Measurements from ENCODE around the gene STX16. TPM values are rescaled to one million over a fixed set of nuclear protein-coding genes. Genes with fewer than 3 reads are reported as not detected.

The STX16 gene
- total and polyA plus RNA-seq, 2 donors = 47.9 to 53.1 TPM

- no peaks in the 10 kb centered on the region for H3K36me3 ChIP-seq (ENCODE audit: insufficient read depth)
- WGBS = 63% methylated on average over 3 of the region's 3 CpGs
- DNase-seq (ENCODE audit: extremely low spot score) = no peak
- H3K27ac ChIP-seq (ENCODE audit: low read depth) = no peak overlapping the region
- H3K4me1 ChIP-seq (ENCODE audit: insufficient read depth) = no peaks in the 10 kb centered on the region
- H3K4me3 ChIP-seq (ENCODE audit: low read depth, low read length) = no peak overlapping the region
These were observed 8.8 kb downstream of the STX16 start for GRCh38 chr20:58659841-58660240.

GRCh38 chr20:58660855-58661597, 9.9 kb downstream of the STX16 start:
- Histone ChIP-seq H3K36me3 (ENCODE audit: insufficient read depth) (no peaks in the 10 kb centered on the region), H3K4me3 (ENCODE audit: low read depth, low read length) (no peak overlapping the region), H3K4me1 (ENCODE audit: insufficient read depth) (no peaks in the 10 kb centered on the region), H3K27ac (ENCODE audit: low read depth) (no peak overlapping the region)
- no peak for DNase-seq (ENCODE audit: extremely low spot score)
- WGBS = 70% methylated on average over 14 of the region's 14 CpGs

GRCh38 chr20:58661598-58662473, 10.8 kb downstream of the STX16 start:
- Histone ChIP-seq H3K4me1 (ENCODE audit: insufficient read depth) (no peaks in the 10 kb centered on the region), H3K36me3 (ENCODE audit: insufficient read depth) (no peaks in the 10 kb centered on the region), H3K4me3 (ENCODE audit: low read depth, low read length) (no peak overlapping the region), H3K27ac (ENCODE audit: low read depth) (no peak overlapping the region)
- WGBS = 81% methylated on average over 12 of the region's 12 CpGs
- DNase-seq (ENCODE audit: extremely low spot score) = no peak

DNA sequence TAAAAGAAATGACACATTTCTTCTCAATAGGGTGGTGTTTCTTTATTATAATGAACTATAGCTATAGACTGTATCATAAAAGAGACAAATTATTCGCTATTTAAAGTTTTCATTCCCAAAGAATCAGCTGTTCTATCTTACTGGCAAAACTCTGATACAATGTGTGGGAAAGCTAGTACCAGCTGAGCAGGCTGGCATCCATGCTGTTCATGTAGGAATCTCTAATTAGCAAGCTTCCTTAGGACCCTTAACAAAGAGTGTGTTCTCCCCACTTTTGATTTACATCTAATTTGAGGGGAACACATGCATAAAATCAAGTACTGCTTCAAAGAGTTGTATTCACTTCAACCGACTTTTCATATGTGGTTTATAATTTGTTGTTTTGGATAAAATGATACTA, 13.2 kb downstream of the STX16 start:
- DNase-seq (ENCODE audit: extremely low spot score) = no peak
- Histone ChIP-seq H3K36me3 (ENCODE audit: insufficient read depth) (peaks cover 3% of the 10 kb centered on the region), H3K27ac (ENCODE audit: low read depth) (no peak overlapping the region), H3K4me1 (ENCODE audit: insufficient read depth) (no peaks in the 10 kb centered on the region), H3K4me3 (ENCODE audit: low read depth, low read length) (no peak overlapping the region)
- 86% methylated on average over 2 of the region's 2 CpGs for WGBS

GRCh38 chr20:58664883-58665282, 13.8 kb downstream of the STX16 start:
- no peak for DNase-seq (ENCODE audit: extremely low spot score)
- H3K4me3 ChIP-seq (ENCODE audit: low read depth, low read length) = no peak overlapping the region
- peaks cover 3% of the 10 kb centered on the region for H3K36me3 ChIP-seq (ENCODE audit: insufficient read depth)
- 91% methylated on average over 5 of the region's 5 CpGs for WGBS
- no peaks in the 10 kb centered on the region for H3K4me1 ChIP-seq (ENCODE audit: insufficient read depth)
- H3K27ac ChIP-seq (ENCODE audit: low read depth) = no peak overlapping the region

GRCh38 chr20:58665606-58666005, 14.5 kb downstream of the STX16 start:
- H3K4me1 ChIP-seq (ENCODE audit: insufficient read depth) = no peaks in the 10 kb centered on the region
- H3K4me3 ChIP-seq (ENCODE audit: low read depth, low read length) = no peak overlapping the region
- peaks cover 3% of the 10 kb centered on the region for H3K36me3 ChIP-seq (ENCODE audit: insufficient read depth)
- 78% methylated on average over 11 of the region's 11 CpGs for WGBS
- DNase-seq (ENCODE audit: extremely low spot score) = no peak
- no peak overlapping the region for H3K27ac ChIP-seq (ENCODE audit: low read depth)

GRCh38 chr20:58666702-58667101, 15.6 kb downstream of the STX16 start:
- H3K27ac ChIP-seq (ENCODE audit: low read depth) = no peak overlapping the region
- 93% methylated on average over 7 of the region's 7 CpGs for WGBS
- peaks cover 3% of the 10 kb centered on the region for H3K36me3 ChIP-seq (ENCODE audit: insufficient read depth)
- no peak overlapping the region for H3K4me3 ChIP-seq (ENCODE audit: low read depth, low read length)
- no peak for DNase-seq (ENCODE audit: extremely low spot score)
- H3K4me1 ChIP-seq (ENCODE audit: insufficient read depth) = no peaks in the 10 kb centered on the region

GRCh38 chr20:58667975-58668374, 16.9 kb downstream of the STX16 start:
- H3K27ac ChIP-seq (ENCODE audit: low read depth) = no peak overlapping the region
- H3K4me3 ChIP-seq (ENCODE audit: low read depth, low read length) = no peak overlapping the region
- no peak for DNase-seq (ENCODE audit: extremely low spot score)
- peaks cover 5% of the 10 kb centered on the region for H3K36me3 ChIP-seq (ENCODE audit: insufficient read depth)
- 82% methylated on average over 5 of the region's 5 CpGs for WGBS
- H3K4me1 ChIP-seq (ENCODE audit: insufficient read depth) = no peaks in the 10 kb centered on the region

DNA sequence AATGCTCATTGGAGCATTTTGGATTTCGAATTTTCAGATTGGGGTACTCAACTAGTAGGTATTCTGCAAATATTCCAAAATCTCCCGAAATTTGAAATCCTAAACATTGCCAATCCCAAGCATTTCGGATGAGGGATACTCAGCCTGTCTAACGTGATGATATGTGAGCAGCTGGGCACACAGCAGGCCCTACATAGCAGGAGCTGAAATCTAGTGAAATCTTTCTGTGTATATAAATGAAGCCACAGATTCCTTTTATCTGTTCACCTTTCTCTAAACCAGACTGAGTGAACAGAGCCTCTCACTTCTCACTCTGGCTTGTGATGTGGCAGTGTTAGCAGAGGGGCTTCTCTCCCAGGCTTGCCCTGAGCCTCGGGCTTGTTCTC, 17.8 kb downstream of the STX16 start:
- 80% methylated on average over 5 of the region's 5 CpGs for WGBS
- Histone ChIP-seq H3K4me3 (ENCODE audit: low read depth, low read length) (no peak overlapping the region), H3K36me3 (ENCODE audit: insufficient read depth) (peaks cover 5% of the 10 kb centered on the region), H3K4me1 (ENCODE audit: insufficient read depth) (no peaks in the 10 kb centered on the region), H3K27ac (ENCODE audit: low read depth) (no peak overlapping the region)
- DNase-seq (ENCODE audit: extremely low spot score) = no peak

DNA sequence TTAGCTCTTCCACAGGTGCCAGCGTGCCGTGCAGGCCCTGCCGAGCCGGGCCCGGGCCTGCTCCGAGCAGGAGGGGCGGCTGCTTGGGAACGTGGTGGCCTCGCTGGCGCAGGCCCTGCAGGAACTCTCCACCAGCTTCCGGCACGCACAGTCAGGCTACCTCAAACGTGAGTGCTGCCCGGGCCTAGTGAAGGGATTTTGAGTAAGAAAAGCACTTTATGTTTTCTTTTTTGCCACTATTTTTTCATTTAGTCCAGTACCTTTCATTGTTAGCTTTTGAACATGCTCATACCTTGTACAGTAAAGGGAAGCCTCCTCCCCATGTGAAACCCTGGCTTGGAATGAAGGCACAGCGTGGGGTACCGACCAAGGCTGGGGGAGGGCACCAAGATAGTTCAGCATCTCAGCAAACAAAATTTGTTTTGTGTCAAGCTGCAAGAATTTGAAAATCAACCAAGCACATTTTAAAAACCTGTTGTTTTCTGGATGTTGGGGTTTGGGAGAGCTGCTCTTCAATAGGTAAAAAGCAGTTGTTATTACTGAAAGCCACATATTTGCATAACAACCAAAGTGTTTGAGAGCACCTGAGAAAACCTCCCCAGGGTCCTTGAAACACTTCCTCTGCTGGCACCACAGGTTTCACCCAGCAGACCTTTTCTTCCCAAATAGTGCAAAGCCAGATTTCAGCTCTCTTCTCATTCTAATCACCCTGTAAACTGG, 18.4 kb downstream of the STX16 start:
- no peak for DNase-seq (ENCODE audit: extremely low spot score)
- no peak overlapping the region for H3K4me3 ChIP-seq (ENCODE audit: low read depth, low read length)
- peaks cover 5% of the 10 kb centered on the region for H3K36me3 ChIP-seq (ENCODE audit: insufficient read depth)
- no peaks in the 10 kb centered on the region for H3K4me1 ChIP-seq (ENCODE audit: insufficient read depth)
- no peak overlapping the region for H3K27ac ChIP-seq (ENCODE audit: low read depth)
- 62% methylated on average over 16 of the region's 16 CpGs for WGBS

GRCh38 chr20:58670102-58670501, 19.0 kb downstream of the STX16 start:
- WGBS = 81% methylated on average over 1 of the region's 1 CpG
- Histone ChIP-seq H3K36me3 (ENCODE audit: insufficient read depth) (peaks cover 5% of the 10 kb centered on the region), H3K4me3 (ENCODE audit: low read depth, low read length) (no peak overlapping the region), H3K4me1 (ENCODE audit: insufficient read depth) (no peaks in the 10 kb centered on the region), H3K27ac (ENCODE audit: low read depth) (no peak overlapping the region)
- no peak for DNase-seq (ENCODE audit: extremely low spot score)

DNA sequence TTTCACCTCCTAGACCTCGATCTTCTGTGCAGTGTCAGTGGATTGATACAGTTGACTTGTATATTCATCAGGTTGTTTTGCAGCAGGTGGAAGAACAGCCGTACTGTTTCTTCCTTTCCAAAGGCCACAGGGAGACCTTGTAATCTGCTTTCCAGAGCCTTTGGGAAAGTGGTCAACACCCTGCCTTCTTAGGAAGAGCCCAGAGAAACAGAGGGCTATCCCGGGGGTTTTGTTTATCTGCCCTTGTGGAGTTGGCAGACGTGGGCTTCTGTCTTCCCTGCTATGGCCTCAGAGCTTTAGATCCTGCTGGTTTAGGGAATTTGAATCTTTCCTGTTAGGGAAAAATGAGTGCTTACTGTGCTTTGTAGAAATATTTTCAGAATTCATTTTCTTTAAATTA, 19.6 kb downstream of the STX16 start:
- 45% methylated on average over 4 of the region's 4 CpGs for WGBS
- no peak overlapping the region for H3K27ac ChIP-seq (ENCODE audit: low read depth)
- H3K36me3 ChIP-seq (ENCODE audit: insufficient read depth) = peaks cover 6% of the 10 kb centered on the region
- DNase-seq (ENCODE audit: extremely low spot score) = no peak
- no peak overlapping the region for H3K4me3 ChIP-seq (ENCODE audit: low read depth, low read length)
- no peaks in the 10 kb centered on the region for H3K4me1 ChIP-seq (ENCODE audit: insufficient read depth)

DNA sequence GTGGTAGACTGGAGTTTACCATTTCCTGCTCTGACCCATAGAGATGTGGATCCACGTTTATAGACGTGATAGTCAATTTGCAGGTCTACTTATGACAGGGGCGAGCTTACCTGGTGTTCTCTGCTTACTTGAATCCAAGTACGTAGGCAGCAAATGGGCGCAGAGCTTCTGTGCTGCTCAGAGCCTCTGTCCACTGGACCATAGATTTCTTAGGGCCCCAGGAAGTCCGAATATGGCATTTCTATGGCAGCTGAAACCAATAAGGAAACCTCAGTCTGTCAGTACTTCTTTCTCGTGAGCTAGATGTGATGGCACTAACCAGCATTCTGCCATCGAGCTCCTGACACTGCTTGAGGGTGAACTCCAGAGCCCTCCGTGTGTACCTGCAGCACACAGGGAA, 22.0 kb downstream of the STX16 start:
- no peak for DNase-seq (ENCODE audit: extremely low spot score)
- WGBS = 93% methylated on average over 9 of the region's 9 CpGs
- peaks cover 8% of the 10 kb centered on the region for H3K36me3 ChIP-seq (ENCODE audit: insufficient read depth)
- H3K27ac ChIP-seq (ENCODE audit: low read depth) = no peak overlapping the region
- no peak overlapping the region for H3K4me3 ChIP-seq (ENCODE audit: low read depth, low read length)
- no peaks in the 10 kb centered on the region for H3K4me1 ChIP-seq (ENCODE audit: insufficient read depth)

All from urinary bladder (tissue), 4 donors.